ENCODE data around the gene KRT34. TPM values are rescaled to one million over a fixed set of nuclear protein-coding genes. Genes with fewer than 3 reads are reported as not detected.
"Not testable (repeated sequence)": the region's sequence is repeated elsewhere in the genome, so short reads cannot be mapped to it uniquely, and the experiment has no call there.

Gene KRT34
- total RNA-seq, 1 donor from 2014 or later: not detected

GRCh38 chr17:41407226-41407625, 25.1 kb upstream of the KRT34 start:
- H3K36me3 ChIP-seq (ENCODE audit: control insufficient read depth in 3 of 3, insufficient read depth in 3 of 3, low read length in 3 of 3): no peaks in the 10 kb centered on the region

GRCh38 chr17:41406205-41406604, 24.1 kb upstream of the KRT34 start:
- H3K9ac ChIP-seq (ENCODE audit: low read depth in 1 of 3, low read length in 3 of 3): no peak overlapping the region
- no peak overlapping the region for H3K4me3 ChIP-seq (ENCODE audit: low read length in 3 of 3)
- peaks cover 0 to 3% (median 0%) of the 10 kb centered on the region in 3 donors for H3K27me3 ChIP-seq (ENCODE audit: control insufficient read depth in 3 of 3, insufficient read depth in 3 of 3, low read length in 3 of 3)
- H3K9me3 ChIP-seq (ENCODE audit: control insufficient read depth in 3 of 3, low read length in 3 of 3): peaks cover 0 to 2% (median 0%) of the 10 kb centered on the region in 3 donors
- H3K27ac ChIP-seq (ENCODE audit: low read depth, low read length): no peak overlapping the region
- H3K4me1 ChIP-seq (ENCODE audit: control insufficient read depth in 3 of 3, insufficient read depth in 3 of 3, low read length in 3 of 3): peaks cover 0 to 5% (median 0%) of the 10 kb centered on the region in 3 donors
- no peaks in the 10 kb centered on the region for H3K36me3 ChIP-seq (ENCODE audit: control insufficient read depth in 3 of 3, insufficient read depth in 3 of 3, low read length in 3 of 3)

More at GRCh38 chr17:41407226-41407625, 25.1 kb upstream of the KRT34 start:
- H3K9me3 ChIP-seq (ENCODE audit: control insufficient read depth in 3 of 3, low read length in 3 of 3): peaks cover 0 to 3% (median 2%) of the 10 kb centered on the region in 3 donors
- H3K27me3 ChIP-seq (ENCODE audit: control insufficient read depth in 3 of 3, insufficient read depth in 3 of 3, low read length in 3 of 3): peaks cover 0 to 3% (median 0%) of the 10 kb centered on the region in 3 donors
- H3K27ac ChIP-seq (ENCODE audit: low read depth, low read length): no peak overlapping the region
- H3K4me3 ChIP-seq (ENCODE audit: low read length in 3 of 3): no peak overlapping the region
- H3K9ac ChIP-seq (ENCODE audit: low read depth in 1 of 3, low read length in 3 of 3): no peak overlapping the region
- H3K4me1 ChIP-seq (ENCODE audit: control insufficient read depth in 3 of 3, insufficient read depth in 3 of 3, low read length in 3 of 3): peaks cover 0 to 5% (median 0%) of the 10 kb centered on the region in 3 donors

GRCh38 chr17:41404024-41404671, 22.0 kb upstream of the KRT34 start:
- no peak overlapping the region for H3K9ac ChIP-seq (ENCODE audit: low read depth in 1 of 3, low read length in 3 of 3)
- no peaks in the 10 kb centered on the region for H3K36me3 ChIP-seq (ENCODE audit: control insufficient read depth in 3 of 3, insufficient read depth in 3 of 3, low read length in 3 of 3)

GRCh38 chr17:41403404-41404023, 21.4 kb upstream of the KRT34 start:
- H3K27ac ChIP-seq (ENCODE audit: low read depth, low read length): no peak overlapping the region
- H3K27me3 ChIP-seq (ENCODE audit: control insufficient read depth in 3 of 3, insufficient read depth in 3 of 3, low read length in 3 of 3): no peaks in the 10 kb centered on the region
- peaks cover 0 to 5% (median 0%) of the 10 kb centered on the region in 3 donors for H3K4me1 ChIP-seq (ENCODE audit: control insufficient read depth in 3 of 3, insufficient read depth in 3 of 3, low read length in 3 of 3)
- no peak overlapping the region for H3K4me3 ChIP-seq (ENCODE audit: low read length in 3 of 3)
- H3K9me3 ChIP-seq (ENCODE audit: control insufficient read depth in 3 of 3, low read length in 3 of 3): no peaks in the 10 kb centered on the region
- H3K36me3 ChIP-seq (ENCODE audit: control insufficient read depth in 3 of 3, insufficient read depth in 3 of 3, low read length in 3 of 3): no peaks in the 10 kb centered on the region
- H3K9ac ChIP-seq (ENCODE audit: low read depth in 1 of 3, low read length in 3 of 3): no peak overlapping the region

More at GRCh38 chr17:41404024-41404671, 22.0 kb upstream of the KRT34 start:
- H3K4me3 ChIP-seq (ENCODE audit: low read length in 3 of 3): no peak overlapping the region
- no peaks in the 10 kb centered on the region for H3K9me3 ChIP-seq (ENCODE audit: control insufficient read depth in 3 of 3, low read length in 3 of 3)
- peaks cover 0 to 5% (median 0%) of the 10 kb centered on the region in 3 donors for H3K4me1 ChIP-seq (ENCODE audit: control insufficient read depth in 3 of 3, insufficient read depth in 3 of 3, low read length in 3 of 3)
- no peaks in the 10 kb centered on the region for H3K27me3 ChIP-seq (ENCODE audit: control insufficient read depth in 3 of 3, insufficient read depth in 3 of 3, low read length in 3 of 3)
- H3K27ac ChIP-seq (ENCODE audit: low read depth, low read length): no peak overlapping the region

- no peak overlapping the region for H3K9ac ChIP-seq (ENCODE audit: low read depth in 1 of 3, low read length in 3 of 3)
- H3K9me3 ChIP-seq (ENCODE audit: control insufficient read depth in 3 of 3, low read length in 3 of 3): no peaks in the 10 kb centered on the region
- no peak overlapping the region for H3K27ac ChIP-seq (ENCODE audit: low read depth, low read length)
- no peaks in the 10 kb centered on the region for H3K27me3 ChIP-seq (ENCODE audit: control insufficient read depth in 3 of 3, insufficient read depth in 3 of 3, low read length in 3 of 3)
- H3K36me3 ChIP-seq (ENCODE audit: control insufficient read depth in 3 of 3, insufficient read depth in 3 of 3, low read length in 3 of 3): no peaks in the 10 kb centered on the region
- H3K4me1 ChIP-seq (ENCODE audit: control insufficient read depth in 3 of 3, insufficient read depth in 3 of 3, low read length in 3 of 3): peaks cover 2 to 10% (median 3%) of the 10 kb centered on the region in 3 donors
- no peak overlapping the region for H3K4me3 ChIP-seq (ENCODE audit: low read length in 3 of 3)
These were observed 20.1 kb upstream of the KRT34 start for GRCh38 chr17:41402161-41402560.

- Histone ChIP-seq H3K4me3 (ENCODE audit: low read length in 3 of 3) (peak within 1 kb of the TSS; percentile 17 to 52 (median 21)), H3K4me1 (ENCODE audit: control insufficient read depth in 3 of 3, insufficient read depth in 3 of 3, low read length in 3 of 3) (peaks cover 6 to 18% (median 16%) of the 10 kb centered on the region in 3 donors), H3K9ac (ENCODE audit: low read depth in 1 of 3, low read length in 3 of 3) (peak within 1 kb of the TSS in 1 of 3 donors; percentile 64), H3K36me3 (ENCODE audit: control insufficient read depth in 3 of 3, insufficient read depth in 3 of 3, low read length in 3 of 3) (no peaks in the 10 kb centered on the region), H3K9me3 (ENCODE audit: control insufficient read depth in 3 of 3, low read length in 3 of 3) (no peaks in the 10 kb centered on the region), H3K27ac (ENCODE audit: low read depth, low read length) (no peak within 1 kb of the TSS), H3K27me3 (ENCODE audit: control insufficient read depth in 3 of 3, insufficient read depth in 3 of 3, low read length in 3 of 3) (no peaks in the 10 kb centered on the region)
These were observed 15.0 kb upstream of the KRT34 start, which contains the start of gene KRT31 for GRCh38 chr17:41396996-41397660. KRT31 (minus strand) TSS chr17:41397608; CDS start chr17:41397539, 69 bp downstream.

GRCh38 chr17:41396340-41396739, 14.2 kb upstream of the KRT34 start:
- Histone ChIP-seq H3K36me3 (ENCODE audit: control insufficient read depth in 3 of 3, insufficient read depth in 3 of 3, low read length in 3 of 3) (no peaks in the 10 kb centered on the region), H3K4me1 (ENCODE audit: control insufficient read depth in 3 of 3, insufficient read depth in 3 of 3, low read length in 3 of 3) (peaks cover 6 to 18% (median 16%) of the 10 kb centered on the region in 3 donors), H3K9ac (ENCODE audit: low read depth in 1 of 3, low read length in 3 of 3) (peak overlapping the region in 1 of 3 donors; percentile 64), H3K4me3 (ENCODE audit: low read length in 3 of 3) (no peak overlapping the region), H3K27ac (ENCODE audit: low read depth, low read length) (no peak overlapping the region), H3K9me3 (ENCODE audit: control insufficient read depth in 3 of 3, low read length in 3 of 3) (no peaks in the 10 kb centered on the region), H3K27me3 (ENCODE audit: control insufficient read depth in 3 of 3, insufficient read depth in 3 of 3, low read length in 3 of 3) (no peaks in the 10 kb centered on the region)

GRCh38 chr17:41395611-41396010, 13.5 kb upstream of the KRT34 start:
- no peaks in the 10 kb centered on the region for H3K9me3 ChIP-seq (ENCODE audit: control insufficient read depth in 3 of 3, low read length in 3 of 3)
- no peak overlapping the region for H3K27ac ChIP-seq (ENCODE audit: low read depth, low read length)
- H3K9ac ChIP-seq (ENCODE audit: low read depth in 1 of 3, low read length in 3 of 3): no peak overlapping the region
- peaks cover 6 to 18% (median 16%) of the 10 kb centered on the region in 3 donors for H3K4me1 ChIP-seq (ENCODE audit: control insufficient read depth in 3 of 3, insufficient read depth in 3 of 3, low read length in 3 of 3)
- H3K36me3 ChIP-seq (ENCODE audit: control insufficient read depth in 3 of 3, insufficient read depth in 3 of 3, low read length in 3 of 3): no peaks in the 10 kb centered on the region
- H3K27me3 ChIP-seq (ENCODE audit: control insufficient read depth in 3 of 3, insufficient read depth in 3 of 3, low read length in 3 of 3): peaks cover 0 to 2% (median 0%) of the 10 kb centered on the region in 3 donors
- H3K4me3 ChIP-seq (ENCODE audit: low read length in 3 of 3): no peak overlapping the region

- not testable (repeated sequence) for H3K36me3 ChIP-seq (ENCODE audit: control insufficient read depth in 3 of 3, insufficient read depth in 3 of 3, low read length in 3 of 3); H3K27ac ChIP-seq (ENCODE audit: low read depth, low read length); H3K27me3 ChIP-seq (ENCODE audit: control insufficient read depth in 3 of 3, insufficient read depth in 3 of 3, low read length in 3 of 3); H3K9ac ChIP-seq (ENCODE audit: low read depth in 1 of 3, low read length in 3 of 3); H3K9me3 ChIP-seq (ENCODE audit: control insufficient read depth in 3 of 3, low read length in 3 of 3); H3K4me3 ChIP-seq (ENCODE audit: low read length in 3 of 3)
- H3K4me1 ChIP-seq (ENCODE audit: control insufficient read depth in 3 of 3, insufficient read depth in 3 of 3, low read length in 3 of 3): peaks cover 6 to 18% (median 16%) of the 10 kb centered on the region in 3 donors
These were observed 12.9 kb upstream of the KRT34 start for GRCh38 chr17:41395044-41395443.

All from skeletal muscle tissue (tissue), 4 donors.